Measurements from ENCODE around the gene RSKR.
A peak's percentile ranks its signal among the peaks of the same experiment; 100 is the strongest.

Gene RSKR

GRCh38 chr17:28575126-28575795 lies 38.7 kb downstream of the RSKR start:
- peak; percentile 7 for TF ChIP-seq CTCF (IDR thresholded peaks at IDR 0.05; ENCODE audit: borderline replicate concordance, control extremely low read depth, extremely low read depth, insufficient read depth, missing control alignments)
- in situ Hi-C loops (cut with MboI; ENCODE audit: low sequenced_read_pairs, unreplicated experiment) = no loop called here
- DNase-seq (ENCODE audit: low spot score) = no peak

GRCh38 chr17:28574526-28574925 lies 39.5 kb downstream of the RSKR start:
- no peak for DNase-seq (ENCODE audit: low spot score)
- no peak for TF ChIP-seq CTCF (IDR thresholded peaks at IDR 0.05; ENCODE audit: borderline replicate concordance, control extremely low read depth, extremely low read depth, insufficient read depth, missing control alignments)
- in situ Hi-C loops (cut with MboI; ENCODE audit: low sequenced_read_pairs, unreplicated experiment) = no loop called here

GRCh38 chr17:28573966-28574480 lies 40.0 kb downstream of the RSKR start:
- in situ Hi-C loops (cut with MboI; ENCODE audit: low sequenced_read_pairs, unreplicated experiment) = no loop called here
- no peak for TF ChIP-seq CTCF (IDR thresholded peaks at IDR 0.05; ENCODE audit: borderline replicate concordance, control extremely low read depth, extremely low read depth, insufficient read depth, missing control alignments)
- no peak for DNase-seq (ENCODE audit: low spot score)

GRCh38 chr17:28573521-28573920 lies 40.5 kb downstream of the RSKR start:
- DNase-seq (ENCODE audit: low spot score) = no peak
- in situ Hi-C loops (cut with MboI; ENCODE audit: low sequenced_read_pairs, unreplicated experiment) = no loop called here
- no peak for TF ChIP-seq CTCF (IDR thresholded peaks at IDR 0.05; ENCODE audit: borderline replicate concordance, control extremely low read depth, extremely low read depth, insufficient read depth, missing control alignments)

- in situ Hi-C loops (cut with MboI; ENCODE audit: low sequenced_read_pairs, unreplicated experiment) = no loop called here
- DNase-seq (ENCODE audit: low spot score) = no peak
- no peak for TF ChIP-seq CTCF (IDR thresholded peaks at IDR 0.05; ENCODE audit: borderline replicate concordance, control extremely low read depth, extremely low read depth, insufficient read depth, missing control alignments)
These were observed 41.0 kb downstream of the RSKR start for GRCh38 chr17:28573040-28573380.

GRCh38 chr17:28572259-28573039 lies 41.5 kb downstream of the RSKR start:
- in situ Hi-C loops (cut with MboI; ENCODE audit: low sequenced_read_pairs, unreplicated experiment) = no loop called here
- no peak for DNase-seq (ENCODE audit: low spot score)
- TF ChIP-seq CTCF (IDR thresholded peaks at IDR 0.05; ENCODE audit: borderline replicate concordance, control extremely low read depth, extremely low read depth, insufficient read depth, missing control alignments) = no peak
